Testis (tissue), 2 donors: Measurements from ENCODE around the gene P2RX7.

Experiments used
- CTCF ChIP-seq, 3 experiments: fragments of 450-650 bp in 2 of 3; fragments of 200-600 bp in 1 of 3; sonication (generic) in 1 of 3; IDR thresholded peaks; one replicate each; pipeline ENCODE4 v1.5.1; 2016 to 2019; ENCODE audit warnings: antibody characterized with exemption in 3 of 3, mild to moderate bottlenecking in 2 of 3, moderate library complexity in 1 of 3
- POLR2A ChIP-seq: fragments of 450-650 bp; IDR thresholded peaks from one replicate; pipeline ENCODE4 v1.6.1; 2017; ENCODE audit warnings: antibody characterized with exemption, mild to moderate bottlenecking, moderate library complexity

- TF ChIP-seq POLR2A, result no peak
- TF ChIP-seq CTCF (IDR thresholded peaks at IDR 0.05), result no peak
Observed at GRCh38 chr12:121086781-121087295, 45.8 kb upstream of the P2RX7 start.
